Measurements from ENCODE around the gene TMEM14B.

The TMEM14B gene

GRCh38 chr6:10794239-10794638 lies 46.6 kb downstream of the TMEM14B start:
- DNase-seq = no peak
- Histone ChIP-seq H3K36me3 (peaks cover 94% of the 10 kb centered on the region), H3K27ac (no peak overlapping the region), H3K27me3 (ENCODE audit: insufficient read depth, low read depth, severe bottlenecking) (no peaks in the 10 kb centered on the region), H3K9me3 (ENCODE audit: severe bottlenecking) (no peaks in the 10 kb centered on the region), H3K4me3 (ENCODE audit: low read depth, low read length) (no peak overlapping the region)
- no peak for TF ChIP-seq CTCF (IDR thresholded peaks at IDR 0.05; ENCODE audit: low read depth, low read length)

- DNase-seq = no peak
- Histone ChIP-seq H3K27ac (no peak overlapping the region), H3K27me3 (ENCODE audit: insufficient read depth, low read depth, severe bottlenecking) (no peaks in the 10 kb centered on the region), H3K4me3 (ENCODE audit: low read depth, low read length) (no peak overlapping the region), H3K9me3 (ENCODE audit: severe bottlenecking) (no peaks in the 10 kb centered on the region), H3K36me3 (peaks cover 93% of the 10 kb centered on the region)
- no peak for TF ChIP-seq CTCF (IDR thresholded peaks at IDR 0.05; ENCODE audit: low read depth, low read length)
Observed at GRCh38 chr6:10800810-10801209, 53.2 kb downstream of the TMEM14B start.

GRCh38 chr6:10801224-10801848 lies 53.7 kb downstream of the TMEM14B start:
- TF ChIP-seq CTCF (IDR thresholded peaks at IDR 0.05; ENCODE audit: low read depth, low read length) = peak; percentile 99
- DNase-seq = peak; percentile 81
- no peak overlapping the region; the same call in 1 of the 2 replicates for H3K27ac ChIP-seq

More at GRCh38 chr6:10801224-10801848, 53.7 kb downstream of the TMEM14B start:
- no peaks in the 10 kb centered on the region for H3K27me3 ChIP-seq (ENCODE audit: insufficient read depth, low read depth, severe bottlenecking)
- peaks cover 90% of the 10 kb centered on the region for H3K36me3 ChIP-seq
- H3K9me3 ChIP-seq (ENCODE audit: severe bottlenecking) = no peaks in the 10 kb centered on the region
- H3K4me3 ChIP-seq (ENCODE audit: low read depth, low read length) = no peak overlapping the region
